ENCODE data around the gene SMPD3. TPM values are rescaled to one million over a fixed set of nuclear protein-coding genes. Genes with fewer than 3 reads are reported as not detected.
A peak's percentile ranks its signal among the peaks of the same experiment; 100 is the strongest.

SMPD3 gene
- total and polyA plus RNA-seq, 2 of the 4 experiments (the other 2 are of a cell fraction) = not detected

GRCh38 chr16:68380676-68381362 is 67.5 kb downstream of the SMPD3 start:
- Histone ChIP-seq H3K27me3 (ENCODE audit: control insufficient read depth, insufficient read depth, low read length) (peaks cover 58% of the 10 kb centered on the region), H3K9me1 (ENCODE audit: insufficient read depth, low read length) (no peaks in the 10 kb centered on the region), H3K56ac (ENCODE audit: extremely low read depth, insufficient read depth, low read length) (no peak overlapping the region), H3K14ac (replicated peaks; ENCODE audit: low read depth, low read length) (no peak overlapping the region), H3K4me2 (ENCODE audit: low read depth, low read length) (no peak overlapping the region), H2BK20ac (ENCODE audit: low read depth, low read length) (no peak overlapping the region), H2AK5ac (ENCODE audit: low read depth, low read length) (no peak overlapping the region), H4K8ac (ENCODE audit: low read depth in 2 of 2, low read length in 2 of 2) (no peak overlapping the region), H3K36me3 (ENCODE audit: control insufficient read depth, insufficient read depth, low read length) (no peaks in the 10 kb centered on the region), H4K20me1 (ENCODE audit: insufficient read depth, low read length) (no peaks in the 10 kb centered on the region), H3K4me1 (ENCODE audit: control insufficient read depth, insufficient read depth, low read length) (no peaks in the 10 kb centered on the region), H2BK5ac (ENCODE audit: low read depth, low read length, poor library complexity, severe bottlenecking) (no peak overlapping the region), H3K27ac (ENCODE audit: insufficient read depth, low read length) (no peak overlapping the region), H2BK15ac (ENCODE audit: low read depth, low read length) (no peak overlapping the region), H3K9me3 (ENCODE audit: control insufficient read depth, insufficient read depth, low read length) (no peaks in the 10 kb centered on the region), H4K91ac (ENCODE audit: insufficient read depth, low read depth, low read length) (no peak overlapping the region), H3K4ac (ENCODE audit: low read depth, low read length) (no peak overlapping the region), H3K18ac (ENCODE audit: low read depth, low read length) (no peak overlapping the region), H3K4me3 (ENCODE audit: insufficient read depth, low read depth, low read length) (no peak overlapping the region), H4K5ac (ENCODE audit: low read depth, low read length) (no peak overlapping the region), H2AK9ac (replicated peaks; ENCODE audit: low read depth, low read length, poor library complexity) (no peak overlapping the region), H3K23ac (ENCODE audit: low read depth, low read length) (no peak overlapping the region), H3K9ac (ENCODE audit: low read depth, low read length) (no peak overlapping the region), H2AFZ (replicated peaks; ENCODE audit: low read length, poor library complexity) (no peak overlapping the region), H2BK120ac (ENCODE audit: low read depth, low read length) (no peak overlapping the region), H3K79me1 (ENCODE audit: low read depth in 1 of 2, low read length in 2 of 2) (no peaks in the 10 kb centered on the region)
- ChIA-PET POLR2A (ENCODE audit: unreplicated experiment) (no interaction called here), CTCF (no interaction called here)
- TF ChIP-seq BHLHE40 (IDR thresholded peaks at IDR 0.05; ENCODE audit: low read depth, low read length) (no peak), MAFK (IDR thresholded peaks at IDR 0.05; ENCODE audit: low read depth, low read length) (peak; percentile 47; the same call in 1 of the 2 replicates), FOS (IDR thresholded peaks at IDR 0.05; ENCODE audit: low read depth, low read length) (no peak)
- no TSS peak for BruUV-seq (replicated peaks)
- in situ Hi-C loops (cut with MboI; ENCODE audit: low sequenced_read_pairs) = no loop called here
- WGBS, 2 experiments (ENCODE audit: extremely low coverage in 2 of 2, insufficient read length in 1 of 2) = no CpG with 5 or more reads among the region's 10 CpGs
- no peak for DNase-seq
- intact Hi-C loops (cut with micrococcal nuclease) = no loop called here
- dilution Hi-C loops (cut with HindIII; ENCODE audit: low sequenced_read_pairs, unreplicated experiment) = no loop called here
- no peak for ATAC-seq (ENCODE audit: low read depth)

Data from IMR-90 (cell line).